ENCODE data around the gene SPACDR. TPM values are rescaled to one million over a fixed set of nuclear protein-coding genes. Genes with fewer than 3 reads are reported as not detected.

SPACDR gene
- total RNA-seq, 4 donors from 2014 or later = 1.5 to 2.1 (median 1.8) TPM; not detected in 1

- peaks cover 0 to 24% (median 7%) of the 10 kb centered on the region in 3 donors for H3K36me3 ChIP-seq
- H3K4me1 ChIP-seq = peaks cover 0 to 29% (median 12%) of the 10 kb centered on the region in 4 donors
- TF ChIP-seq POLR2A (IDR thresholded peaks at IDR 0.05) (no peak), EP300 (IDR thresholded peaks at IDR 0.05) (no peak), CTCF (IDR thresholded peaks at IDR 0.05) (no peak)
- H3K27me3 ChIP-seq = no peaks in the 10 kb centered on the region
- H3K27ac ChIP-seq = peak overlapping the region in 3 of 4 donors; percentile 96 to 98 (median 98)
- DNase-seq (ENCODE audit: low spot score in 2 of 2) = no peak
- no peaks in the 10 kb centered on the region for H3K9me3 ChIP-seq
- WGBS, 2 donors = 89 to 91% methylated on average over 28 of the region's 28 CpGs
- H3K4me3 ChIP-seq = peak overlapping the region in 1 of 4 donors; percentile 89
Observed at GRCh38 chr7:100437150-100438100, 26.6 kb downstream of the SPACDR start.

- no peaks in the 10 kb centered on the region for H3K9me3 ChIP-seq
- peak overlapping the region; percentile 60 to 92 (median 81) for H3K4me3 ChIP-seq
- no peaks in the 10 kb centered on the region for H3K27me3 ChIP-seq
- peaks cover 0 to 39% (median 7%) of the 10 kb centered on the region in 3 donors for H3K36me3 ChIP-seq
- 8 to 14% methylated on average over 15 to 28 of the region's 81 CpGs for WGBS, 2 donors
- peaks cover 0 to 47% (median 27%) of the 10 kb centered on the region in 4 donors for H3K4me1 ChIP-seq
- TF ChIP-seq POLR2A (IDR thresholded peaks at IDR 0.05) (no peak), CTCF (IDR thresholded peaks at IDR 0.05) (peak in 1 of 5 experiments; percentile 7)
- DNase-seq (ENCODE audit: low spot score in 2 of 2) = no peak
- peak overlapping the region; percentile 82 to 98 (median 97) for H3K27ac ChIP-seq
Observed at GRCh38 chr7:100435401-100436304, 28.4 kb downstream of the SPACDR start.

- peak overlapping the region in 3 of 4 donors; percentile 96 to 98 (median 98) for H3K27ac ChIP-seq
- DNase-seq (ENCODE audit: low spot score in 2 of 2) = no peak
- H3K4me1 ChIP-seq = peaks cover 0 to 51% (median 30%) of the 10 kb centered on the region in 4 donors
- peak overlapping the region in 2 of 4 donors; percentile 73 to 92 for H3K4me3 ChIP-seq
- WGBS, 2 donors = 81 to 85% methylated on average over 22 of the region's 22 CpGs
- H3K36me3 ChIP-seq = peaks cover 0 to 39% (median 7%) of the 10 kb centered on the region in 3 donors
- no peaks in the 10 kb centered on the region for H3K27me3 ChIP-seq
- no peaks in the 10 kb centered on the region for H3K9me3 ChIP-seq
- no peak for TF ChIP-seq EP300 (IDR thresholded peaks at IDR 0.05)
- TF ChIP-seq CTCF (IDR thresholded peaks at IDR 0.05) = no peak
- TF ChIP-seq POLR2A (IDR thresholded peaks at IDR 0.05) = no peak
Observed at GRCh38 chr7:100434297-100435144, 29.5 kb downstream of the SPACDR start.

- H3K27me3 ChIP-seq = no peaks in the 10 kb centered on the region
- WGBS, 2 donors = 68 to 78% methylated on average over 10 of the region's 10 CpGs
- peak overlapping the region in 2 of 4 donors; percentile 25 to 30 for H3K27ac ChIP-seq
- TF ChIP-seq POLR2A (IDR thresholded peaks at IDR 0.05) = no peak
- TF ChIP-seq CTCF (IDR thresholded peaks at IDR 0.05) = no peak
- no peak for TF ChIP-seq EP300 (IDR thresholded peaks at IDR 0.05)
- H3K9me3 ChIP-seq = no peaks in the 10 kb centered on the region
- H3K4me3 ChIP-seq = no peak overlapping the region
- peaks cover 0 to 39% (median 7%) of the 10 kb centered on the region in 3 donors for H3K36me3 ChIP-seq
- H3K4me1 ChIP-seq = peaks cover 0 to 51% (median 30%) of the 10 kb centered on the region in 4 donors
- no peak for DNase-seq (ENCODE audit: low spot score in 2 of 2)
Observed at GRCh38 chr7:100433592-100434296, 30.3 kb downstream of the SPACDR start.

Measured in tibial nerve (tissue), 4 donors.